ENCODE data around the gene MACROD2. TPM values are rescaled to one million over a fixed set of nuclear protein-coding genes. Genes with fewer than 3 reads are reported as not detected.
A peak's percentile ranks its signal among the peaks of the same experiment; 100 is the strongest.

The MACROD2 gene
- total RNA-seq, 1 experiment from 2014 or later, result 1.6 TPM

GRCh38 chr20:14355791-14356190, 360.5 kb downstream of the MACROD2 start:
- Histone ChIP-seq H3K56ac (ENCODE audit: insufficient read length, low read depth, low read length) (no peak overlapping the region), H2AFZ (ENCODE audit: low read length) (no peak overlapping the region), H3K18ac (ENCODE audit: insufficient read length, low read depth, low read length) (no peak overlapping the region), H2BK5ac (ENCODE audit: insufficient read length, low read length) (no peak overlapping the region), H3K23me2 (ENCODE audit: insufficient read length, low read depth, low read length, poor library complexity, severe bottlenecking) (no peaks in the 10 kb centered on the region), H4K5ac (ENCODE audit: insufficient read length, low read depth, low read length) (no peak overlapping the region), H3K9me3 (ENCODE audit: control insufficient read depth, low read depth, low read length) (no peaks in the 10 kb centered on the region), H2BK12ac (ENCODE audit: insufficient read length, low read depth, low read length) (no peak overlapping the region), H3K4me2 (ENCODE audit: insufficient read depth, insufficient read length, low read length) (no peak overlapping the region), H2BK120ac (ENCODE audit: low read depth, low read length, poor library complexity, severe bottlenecking) (no peak overlapping the region), H4K91ac (ENCODE audit: insufficient read length, low read depth, low read length) (no peak overlapping the region), H2BK20ac (ENCODE audit: low read depth, low read length, poor library complexity, severe bottlenecking) (no peak overlapping the region), H3K4ac (ENCODE audit: low read depth, low read length) (no peak overlapping the region), H3K79me1 (ENCODE audit: insufficient read depth, low read depth, low read length, poor library complexity, severe bottlenecking) (no peaks in the 10 kb centered on the region), H2BK15ac (ENCODE audit: low read depth, low read length) (no peak overlapping the region), H3K23ac (ENCODE audit: insufficient read length, low read depth, low read length) (no peak overlapping the region), H4K20me1 (ENCODE audit: control insufficient read depth, insufficient read depth, insufficient read length) (no peaks in the 10 kb centered on the region), H3K14ac (ENCODE audit: insufficient read depth, low read length) (no peak overlapping the region), H3K4me1 (ENCODE audit: insufficient read depth, low read length) (peaks cover 2% of the 10 kb centered on the region; the same call in 1 of the 2 replicates), H2AK5ac (ENCODE audit: insufficient read length, low read length) (no peak overlapping the region), H3K27ac (ENCODE audit: insufficient read length, low read depth, low read length) (no peak overlapping the region), H3T11ph (ENCODE audit: low read length) (no peak overlapping the region), H3K9ac (ENCODE audit: extremely low read depth, insufficient read length, low read length) (no peak overlapping the region), H4K8ac (replicated peaks; ENCODE audit: insufficient read length, low read depth, low read length) (no peak overlapping the region), H3K79me2 (ENCODE audit: insufficient read depth, low read length) (no peaks in the 10 kb centered on the region), H3K27me3 (ENCODE audit: insufficient read depth, low read length) (no peaks in the 10 kb centered on the region)
- no peak for TF ChIP-seq CTCF (conservative IDR thresholded peaks at IDR 0.05)
- H3K36me3 Mint-ChIP-seq (ENCODE audit: insufficient read depth in 1 of 3, low read depth in 3 of 3), result no peaks in the 10 kb centered on the region; a peak in 1 of 7 replicates
- peaks cover 1% of the 10 kb centered on the region; the same call in 1 of the 2 replicates for H3K27me3 Mint-ChIP-seq (ENCODE audit: low read depth)
- no CpG with 5 or more reads among the region's 1 CpG for WGBS (ENCODE audit: extremely low coverage, insufficient read length, low lambda C conversion rate)
- 0 out of 7 replicates have a peak overlapping the region, but pooled peaks of 2 of the 3 experiments have one; percentile 48 to 70 for H3K27ac Mint-ChIP-seq
- DNase-seq, result no peak
- H3K4me1 Mint-ChIP-seq, result peaks cover 5% of the 10 kb centered on the region in 2 experiments; a peak in 2 of 4 replicates
- H3K4me3 Mint-ChIP-seq, result no peak overlapping the region
- H3K9me3 Mint-ChIP-seq, result no peaks in the 10 kb centered on the region

Data from H9 (cell line).